AG04450 (cell line): ENCODE results near the gene PPM1M. TPM values are rescaled to one million over a fixed set of nuclear protein-coding genes. Genes with fewer than 3 reads are reported as not detected.

Source experiments
- CTCF ChIA-PET: fragments of 300-600, 350-600 bp; formaldehyde crosslinking; extraction: SDS; loops from one replicate; lab custom pipeline; 2022; ENCODE audit warnings: antibody characterized with exemption, inconsistent platforms; lab: Charles Lee
- POLR2A ChIA-PET: fragments of 350-600 bp; formaldehyde crosslinking; extraction: SDS; loops from one replicate; lab custom pipeline; 2021; ENCODE audit warnings: antibody characterized with exemption, inconsistent platforms; lab: Yijun Ruan, JAX
- DNase-seq: peaks from one replicate; pipeline ENCODE4 v3.0.0-alpha.2; 2011; ENCODE audit warnings: low read depth, low spot score
- H3K27ac ChIP-seq: one replicate; pipeline ENCODE4 v1.5.1; 2012; ENCODE audit warnings: low read depth, low read length, control low read depth
- H3K27me3 ChIP-seq: one replicate; pipeline ENCODE4 v1.6.0; 2012; ENCODE audit warnings: low read length; ENCODE audit not compliant: control insufficient read depth, insufficient read depth
- H3K4me3 ChIP-seq: 2 replicates; pipeline ENCODE4 v1.5.1; 2011; ENCODE audit warnings: mild to moderate bottlenecking, low read depth, low read length, control low read depth
- H3K9me3 ChIP-seq: 2 replicates; pipeline ENCODE4 v1.5.1; 2012; ENCODE audit warnings: low read length; ENCODE audit not compliant: control insufficient read depth, insufficient read depth
- CTCF ChIP-seq: IDR thresholded peaks from 2 replicates; pipeline ENCODE4 v1.5.1; 2011; ENCODE audit warnings: low read depth, low read length, control low read depth, inconsistent platforms
- polyA plus RNA-seq: library from polyadenylated mRNA; depleted of rRNA; stranded (reverse); fragments of >200 nt; gene quantifications from 2 replicates; pipeline ENCODE4 v1.2.3, GENCODE V29; 2011

PPM1M gene
- polyA plus RNA-seq, 1 experiment, result 29.2 TPM

- POLR2A ChIA-PET, result no interaction called here
- TF ChIP-seq CTCF, result no peak
- Histone ChIP-seq H3K27me3 (no peaks in the 10 kb centered on the region), H3K9me3 (no peaks in the 10 kb centered on the region; the same call in 1 of the 2 replicates), H3K4me3 (no peak overlapping the region), H3K27ac (no peak overlapping the region)
- CTCF ChIA-PET, result interaction anchor here (0.7 to 3.8 kb wide), 2 partner anchors 89 to 106 kb away, joined by 3 to 34 read pairs; no protein-coding TSS in a partner anchor
- DNase-seq, result no peak
These were observed 12.4 kb upstream of the PPM1M start for GRCh38 chr3:52233108-52233591.

GRCh38 chr3:52233968-52234367 lies 11.6 kb upstream of the PPM1M start:
- Histone ChIP-seq H3K27me3 (no peaks in the 10 kb centered on the region), H3K9me3 (no peaks in the 10 kb centered on the region; the same call in 1 of the 2 replicates), H3K27ac (no peak overlapping the region), H3K4me3 (no peak overlapping the region)
- ChIA-PET POLR2A (no interaction called here), CTCF (interaction anchor here (0.7 to 4.8 kb wide), 4 partner anchors 13 to 105 kb away, joined by 3 to 52 read pairs (median 28); no protein-coding TSS in a partner anchor)
- no peak for TF ChIP-seq CTCF
- no peak for DNase-seq

GRCh38 chr3:52234516-52235447 lies 10.8 kb upstream of the PPM1M start:
- no peaks in the 10 kb centered on the region for H3K27me3 ChIP-seq
- no peaks in the 10 kb centered on the region; the same call in 1 of the 2 replicates for H3K9me3 ChIP-seq
- TF ChIP-seq CTCF, result no peak
- H3K4me3 ChIP-seq, result no peak overlapping the region
- ChIA-PET POLR2A (interaction anchor here (1.1 kb wide), 1 partner anchor 36 kb away, joined by 5 read pairs; no protein-coding TSS in a partner anchor), CTCF (interaction anchor here (4.1 to 4.8 kb wide), 2 partner anchors 14 to 104 kb away, joined by 22 to 52 read pairs; no protein-coding TSS in a partner anchor)
- H3K27ac ChIP-seq, result no peak overlapping the region
- no peak for DNase-seq

- Histone ChIP-seq H3K4me3 (no peak overlapping the region), H3K27ac (peak overlapping the region; percentile 99), H3K27me3 (no peaks in the 10 kb centered on the region), H3K9me3 (no peaks in the 10 kb centered on the region; the same call in 1 of the 2 replicates)
- ChIA-PET CTCF (interaction anchor here (1.0 to 4.8 kb wide), 4 partner anchors 15 to 103 kb away, joined by 3 to 52 read pairs (median 12); no protein-coding TSS in a partner anchor), POLR2A (interaction anchor here (0.7 to 1.5 kb wide), 4 partner anchors 10 to 192 kb away, joined by 3 to 8 read pairs (median 5); partner anchors contain the start of gene PPM1M)
- no peak for TF ChIP-seq CTCF
- no peak for DNase-seq
These were observed 9.1 kb upstream of the PPM1M start for GRCh38 chr3:52236424-52236886.
